ENCODE results near the gene CCM2L. TPM values are rescaled to one million over a fixed set of nuclear protein-coding genes. Genes with fewer than 3 reads are reported as not detected.

Gene CCM2L
- total RNA-seq, 1 donor from 2014 or later: not detected

GRCh38 chr20:31979713-31980426 is 30.4 kb upstream of the CCM2L start:
- H3K27me3 Mint-ChIP-seq (ENCODE audit: low read depth): peaks cover 3% of the 10 kb centered on the region
- H3K4me3 Mint-ChIP-seq (ENCODE audit: low read depth): no peak overlapping the region
- no peak for DNase-seq (ENCODE audit: low spot score)
- intact Hi-C loops (cut with micrococcal nuclease): no loop called here
- no peaks in the 10 kb centered on the region for H3K9me3 Mint-ChIP-seq
- H3K4me1 Mint-ChIP-seq (ENCODE audit: low read depth): no peaks in the 10 kb centered on the region
- H3K27ac Mint-ChIP-seq: no peak overlapping the region
- no peaks in the 10 kb centered on the region for H3K36me3 Mint-ChIP-seq (ENCODE audit: low read depth)

GRCh38 chr20:31981784-31982183 is 28.5 kb upstream of the CCM2L start:
- no peak for DNase-seq (ENCODE audit: low spot score)
- Mint-ChIP-seq H3K4me1 (ENCODE audit: low read depth) (no peaks in the 10 kb centered on the region), H3K9me3 (no peaks in the 10 kb centered on the region), H3K36me3 (ENCODE audit: low read depth) (no peaks in the 10 kb centered on the region), H3K27ac (no peak overlapping the region), H3K4me3 (ENCODE audit: low read depth) (no peak overlapping the region), H3K27me3 (ENCODE audit: low read depth) (peaks cover 3% of the 10 kb centered on the region)
- intact Hi-C loops (cut with micrococcal nuclease): no loop called here

- peaks cover 3% of the 10 kb centered on the region for H3K27me3 Mint-ChIP-seq (ENCODE audit: low read depth)
- intact Hi-C loops (cut with micrococcal nuclease): no loop called here
- DNase-seq (ENCODE audit: low spot score): no peak
- no peaks in the 10 kb centered on the region for H3K36me3 Mint-ChIP-seq (ENCODE audit: low read depth)
- no peaks in the 10 kb centered on the region for H3K9me3 Mint-ChIP-seq
- H3K27ac Mint-ChIP-seq: no peak overlapping the region
- H3K4me1 Mint-ChIP-seq (ENCODE audit: low read depth): peaks cover 2% of the 10 kb centered on the region
- no peak overlapping the region for H3K4me3 Mint-ChIP-seq (ENCODE audit: low read depth)
Observed at GRCh38 chr20:31984981-31985471, 25.2 kb upstream of the CCM2L start.

GRCh38 chr20:31987744-31988143 is 22.5 kb upstream of the CCM2L start:
- intact Hi-C loops (cut with micrococcal nuclease): no loop called here
- no peak overlapping the region for H3K4me3 Mint-ChIP-seq (ENCODE audit: low read depth)
- H3K27me3 Mint-ChIP-seq (ENCODE audit: low read depth): peaks cover 5% of the 10 kb centered on the region

GRCh38 chr20:31988430-31989015 is 21.7 kb upstream of the CCM2L start:
- no peak for DNase-seq (ENCODE audit: low spot score)
- Mint-ChIP-seq H3K4me1 (ENCODE audit: low read depth) (peaks cover 2% of the 10 kb centered on the region), H3K4me3 (ENCODE audit: low read depth) (no peak overlapping the region), H3K27me3 (ENCODE audit: low read depth) (peaks cover 10% of the 10 kb centered on the region), H3K9me3 (no peaks in the 10 kb centered on the region), H3K27ac (no peak overlapping the region), H3K36me3 (ENCODE audit: low read depth) (no peaks in the 10 kb centered on the region)
- intact Hi-C loops (cut with micrococcal nuclease): no loop called here

More at GRCh38 chr20:31987744-31988143, 22.5 kb upstream of the CCM2L start:
- DNase-seq (ENCODE audit: low spot score): no peak
- Mint-ChIP-seq H3K27ac (no peak overlapping the region), H3K9me3 (no peaks in the 10 kb centered on the region), H3K36me3 (ENCODE audit: low read depth) (no peaks in the 10 kb centered on the region), H3K4me1 (ENCODE audit: low read depth) (peaks cover 2% of the 10 kb centered on the region)

- no peaks in the 10 kb centered on the region for H3K9me3 Mint-ChIP-seq
- no peak overlapping the region for H3K4me3 Mint-ChIP-seq (ENCODE audit: low read depth)
- intact Hi-C loops (cut with micrococcal nuclease): no loop called here
- H3K27me3 Mint-ChIP-seq (ENCODE audit: low read depth): peaks cover 16% of the 10 kb centered on the region
- no peaks in the 10 kb centered on the region for H3K36me3 Mint-ChIP-seq (ENCODE audit: low read depth)
- H3K4me1 Mint-ChIP-seq (ENCODE audit: low read depth): peaks cover 2% of the 10 kb centered on the region
- H3K27ac Mint-ChIP-seq: no peak overlapping the region
- DNase-seq (ENCODE audit: low spot score): no peak
Observed at GRCh38 chr20:31989030-31989645, 21.1 kb upstream of the CCM2L start.

- intact Hi-C loops (cut with micrococcal nuclease): no loop called here
- H3K36me3 Mint-ChIP-seq (ENCODE audit: low read depth): no peaks in the 10 kb centered on the region
- H3K4me1 Mint-ChIP-seq (ENCODE audit: low read depth): peaks cover 2% of the 10 kb centered on the region
- DNase-seq (ENCODE audit: low spot score): no peak
- H3K27ac Mint-ChIP-seq: no peak overlapping the region
- no peaks in the 10 kb centered on the region for H3K9me3 Mint-ChIP-seq
- no peak overlapping the region for H3K4me3 Mint-ChIP-seq (ENCODE audit: low read depth)
- H3K27me3 Mint-ChIP-seq (ENCODE audit: low read depth): peaks cover 22% of the 10 kb centered on the region
Observed at GRCh38 chr20:31990641-31991338, 19.4 kb upstream of the CCM2L start.

- Mint-ChIP-seq H3K4me1 (ENCODE audit: low read depth) (peaks cover 2% of the 10 kb centered on the region), H3K4me3 (ENCODE audit: low read depth) (no peak overlapping the region), H3K27ac (no peak overlapping the region), H3K36me3 (ENCODE audit: low read depth) (no peaks in the 10 kb centered on the region), H3K27me3 (ENCODE audit: low read depth) (peaks cover 25% of the 10 kb centered on the region), H3K9me3 (no peaks in the 10 kb centered on the region)
- no peak for DNase-seq (ENCODE audit: low spot score)
- intact Hi-C loops (cut with micrococcal nuclease): no loop called here
Observed at GRCh38 chr20:31991339-31991705, 18.9 kb upstream of the CCM2L start.

- no peak for DNase-seq (ENCODE audit: low spot score)
- intact Hi-C loops (cut with micrococcal nuclease): no loop called here
- Mint-ChIP-seq H3K27ac (no peak overlapping the region), H3K27me3 (ENCODE audit: low read depth) (peaks cover 31% of the 10 kb centered on the region), H3K4me3 (ENCODE audit: low read depth) (no peak overlapping the region), H3K9me3 (no peaks in the 10 kb centered on the region), H3K36me3 (ENCODE audit: low read depth) (no peaks in the 10 kb centered on the region), H3K4me1 (ENCODE audit: low read depth) (peaks cover 2% of the 10 kb centered on the region)
Observed at GRCh38 chr20:31992086-31992485, 18.2 kb upstream of the CCM2L start.

- intact Hi-C loops (cut with micrococcal nuclease): no loop called here
- no peaks in the 10 kb centered on the region for H3K4me1 Mint-ChIP-seq (ENCODE audit: low read depth)
- H3K27ac Mint-ChIP-seq: no peak overlapping the region
- DNase-seq (ENCODE audit: low spot score): no peak
- peaks cover 31% of the 10 kb centered on the region for H3K27me3 Mint-ChIP-seq (ENCODE audit: low read depth)
- no peaks in the 10 kb centered on the region for H3K36me3 Mint-ChIP-seq (ENCODE audit: low read depth)
- H3K4me3 Mint-ChIP-seq (ENCODE audit: low read depth): no peak overlapping the region
- H3K9me3 Mint-ChIP-seq: no peaks in the 10 kb centered on the region
Observed at GRCh38 chr20:31996996-31997395, 13.2 kb upstream of the CCM2L start.

- intact Hi-C loops (cut with micrococcal nuclease): no loop called here
- H3K27ac Mint-ChIP-seq: no peak overlapping the region
- no peak for DNase-seq (ENCODE audit: low spot score)
- H3K9me3 Mint-ChIP-seq: no peaks in the 10 kb centered on the region
- H3K36me3 Mint-ChIP-seq (ENCODE audit: low read depth): no peaks in the 10 kb centered on the region
- peaks cover 24% of the 10 kb centered on the region for H3K27me3 Mint-ChIP-seq (ENCODE audit: low read depth)
- H3K4me3 Mint-ChIP-seq (ENCODE audit: low read depth): no peak overlapping the region
- H3K4me1 Mint-ChIP-seq (ENCODE audit: low read depth): no peaks in the 10 kb centered on the region
Observed at GRCh38 chr20:31998246-31998645, 12.0 kb upstream of the CCM2L start.

GRCh38 chr20:32003325-32003724 is 6.9 kb upstream of the CCM2L start:
- Mint-ChIP-seq H3K27me3 (ENCODE audit: low read depth) (peaks cover 7% of the 10 kb centered on the region), H3K4me1 (ENCODE audit: low read depth) (peaks cover 3% of the 10 kb centered on the region), H3K36me3 (ENCODE audit: low read depth) (no peaks in the 10 kb centered on the region), H3K9me3 (no peaks in the 10 kb centered on the region), H3K27ac (no peak overlapping the region), H3K4me3 (ENCODE audit: low read depth) (no peak overlapping the region)
- intact Hi-C loops (cut with micrococcal nuclease): no loop called here
- DNase-seq (ENCODE audit: low spot score): no peak

- no peaks in the 10 kb centered on the region for H3K9me3 Mint-ChIP-seq
- no peaks in the 10 kb centered on the region for H3K36me3 Mint-ChIP-seq (ENCODE audit: low read depth)
Observed at GRCh38 chr20:32004963-32005362, 5.3 kb upstream of the CCM2L start.

More at GRCh38 chr20:32004963-32005362, 5.3 kb upstream of the CCM2L start:
- Mint-ChIP-seq H3K4me1 (ENCODE audit: low read depth) (peaks cover 3% of the 10 kb centered on the region), H3K27ac (no peak overlapping the region), H3K27me3 (ENCODE audit: low read depth) (peaks cover 7% of the 10 kb centered on the region), H3K4me3 (ENCODE audit: low read depth) (no peak overlapping the region)
- no peak for DNase-seq (ENCODE audit: low spot score)
- intact Hi-C loops (cut with micrococcal nuclease): no loop called here

Data from activated T-helper 2 cell treated with anti-CD3 and anti-CD28 coated beads, Interferon-gamma antibody, Interleukin-2, Interleukin-4, amounts not matched to agents 10 μg/mL and 5 μg/mL and 100 μg/mL, durations not matched to agents 14 hours and 24 hours and 36 hours (primary cell).